HepG2 (cell line): ENCODE data around the gene ADCY5.

Experiments
- ATRX ChIP-seq: sonication (generic); formaldehyde crosslinking; IDR thresholded peaks from 2 replicates; pipeline ENCODE4 v1.4.0; 2020; ENCODE audit warnings: missing genetic modification reagents, borderline replicate concordance
- PLRG1 ChIP-seq: fragments of 450-650 bp; conservative IDR thresholded peaks from 2 replicates; pipeline ENCODE4 v1.6.1; 2016
- SMC3 ChIP-seq: IDR thresholded peaks from 2 replicates; pipeline ENCODE4 v1.6.1; 2011; ENCODE audit warnings: low read length, improper control_type of control experiment
- ZNF263 ChIP-seq: sonication (generic); formaldehyde crosslinking; IDR thresholded peaks from 2 replicates; pipeline ENCODE4 v1.4.0; 2020; ENCODE audit warnings: missing genetic modification reagents

DNA sequence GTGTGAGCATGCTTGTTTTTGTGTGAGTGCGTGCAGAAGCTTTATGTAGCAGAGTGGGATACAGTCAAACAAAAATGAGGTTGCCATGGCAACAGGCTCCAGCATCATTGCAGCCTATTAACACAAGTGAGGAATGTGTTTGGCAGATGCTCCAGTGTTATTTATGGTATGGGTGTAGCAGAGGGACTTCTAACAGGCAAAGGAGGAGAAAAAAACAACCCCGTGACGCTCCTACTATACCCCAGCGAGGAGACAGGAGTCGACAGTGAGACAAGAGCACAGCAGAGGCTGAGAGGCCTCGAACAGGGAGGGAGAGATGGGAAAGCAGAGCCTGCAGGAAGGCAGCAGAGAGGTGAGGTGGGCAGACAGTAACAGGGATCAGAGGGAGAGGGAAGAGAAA lies 4.9 kb downstream of the ADCY5 start:
- TF ChIP-seq ZNF263 (CRISPR knock-in tag) (no peak), ATRX (CRISPR knock-in tag) (no peak), SMC3 (no peak), PLRG1 (no peak)
